LNCAP (cell line): Measurements from ENCODE around the gene SDK1.

Experiments
- TF ChIP-seq, protein P1 (sequence below): fragments of 450-650 bp; IDR thresholded peaks from 2 replicates; pipeline ENCODE4 v1.5.1; 2017; ENCODE audit warnings: mild to moderate bottlenecking

The SDK1 gene

DNA sequence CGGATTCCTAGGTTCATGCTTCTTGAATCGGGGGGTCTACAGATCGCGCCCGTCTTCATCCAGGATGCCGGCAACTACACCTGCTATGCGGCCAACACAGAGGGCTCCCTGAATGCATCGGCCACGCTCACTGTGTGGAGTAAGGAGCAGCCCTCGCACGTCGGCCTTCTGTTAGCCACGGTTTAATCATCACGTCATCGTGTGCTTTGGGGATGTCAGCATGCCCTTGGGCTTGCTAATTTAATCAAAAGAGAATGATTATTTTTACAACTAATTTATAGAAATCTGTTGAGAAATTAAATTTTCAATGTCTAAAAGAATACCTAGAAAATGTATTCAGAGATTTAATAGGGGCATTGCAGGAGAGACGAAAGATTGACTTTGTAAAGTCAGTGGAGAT is 668.2 kb downstream of the SDK1 start:
- TF ChIP-seq, protein P1, sequence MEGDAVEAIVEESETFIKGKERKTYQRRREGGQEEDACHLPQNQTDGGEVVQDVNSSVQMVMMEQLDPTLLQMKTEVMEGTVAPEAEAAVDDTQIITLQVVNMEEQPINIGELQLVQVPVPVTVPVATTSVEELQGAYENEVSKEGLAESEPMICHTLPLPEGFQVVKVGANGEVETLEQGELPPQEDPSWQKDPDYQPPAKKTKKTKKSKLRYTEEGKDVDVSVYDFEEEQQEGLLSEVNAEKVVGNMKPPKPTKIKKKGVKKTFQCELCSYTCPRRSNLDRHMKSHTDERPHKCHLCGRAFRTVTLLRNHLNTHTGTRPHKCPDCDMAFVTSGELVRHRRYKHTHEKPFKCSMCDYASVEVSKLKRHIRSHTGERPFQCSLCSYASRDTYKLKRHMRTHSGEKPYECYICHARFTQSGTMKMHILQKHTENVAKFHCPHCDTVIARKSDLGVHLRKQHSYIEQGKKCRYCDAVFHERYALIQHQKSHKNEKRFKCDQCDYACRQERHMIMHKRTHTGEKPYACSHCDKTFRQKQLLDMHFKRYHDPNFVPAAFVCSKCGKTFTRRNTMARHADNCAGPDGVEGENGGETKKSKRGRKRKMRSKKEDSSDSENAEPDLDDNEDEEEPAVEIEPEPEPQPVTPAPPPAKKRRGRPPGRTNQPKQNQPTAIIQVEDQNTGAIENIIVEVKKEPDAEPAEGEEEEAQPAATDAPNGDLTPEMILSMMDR: no peak

DNA sequence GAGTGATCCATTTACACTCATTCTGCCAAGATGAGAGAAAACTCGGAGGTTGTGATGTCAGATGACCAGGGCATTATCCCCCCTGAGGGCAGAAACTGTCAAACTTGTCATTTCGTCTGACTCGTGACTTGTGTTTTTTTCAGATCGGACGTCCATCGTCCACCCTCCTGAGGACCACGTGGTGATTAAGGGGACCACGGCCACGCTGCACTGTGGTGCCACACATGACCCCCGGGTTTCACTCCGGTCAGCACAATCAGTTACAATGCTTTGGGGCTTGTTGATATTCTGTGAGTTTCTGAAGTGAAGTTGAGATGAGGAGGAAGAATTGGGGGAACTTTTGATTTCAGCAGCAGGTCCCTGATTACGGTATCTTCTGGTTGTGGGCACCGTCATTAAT is 670.3 kb downstream of the SDK1 start:
- TF ChIP-seq, protein P1: no peak

DNA sequence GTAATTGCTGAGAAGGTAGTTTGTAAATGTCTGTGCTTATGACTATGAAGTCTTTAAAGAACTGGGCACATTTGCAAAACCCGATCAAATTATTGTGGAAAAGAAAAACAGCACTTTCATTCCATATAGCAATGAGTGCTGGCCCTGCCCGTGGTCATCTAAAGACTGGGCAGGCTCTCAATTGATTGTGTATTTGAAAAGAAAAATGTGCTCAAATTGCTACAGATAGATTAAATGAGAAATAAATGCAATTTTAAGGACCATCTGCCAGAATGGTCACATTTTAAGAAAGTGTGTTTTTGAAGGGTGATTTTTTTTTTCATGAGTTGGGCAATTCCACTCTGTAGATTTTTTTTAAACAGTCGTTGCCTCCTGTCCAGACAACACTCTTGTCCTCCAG is 672.2 kb downstream of the SDK1 start:
- TF ChIP-seq, protein P1: no peak

DNA sequence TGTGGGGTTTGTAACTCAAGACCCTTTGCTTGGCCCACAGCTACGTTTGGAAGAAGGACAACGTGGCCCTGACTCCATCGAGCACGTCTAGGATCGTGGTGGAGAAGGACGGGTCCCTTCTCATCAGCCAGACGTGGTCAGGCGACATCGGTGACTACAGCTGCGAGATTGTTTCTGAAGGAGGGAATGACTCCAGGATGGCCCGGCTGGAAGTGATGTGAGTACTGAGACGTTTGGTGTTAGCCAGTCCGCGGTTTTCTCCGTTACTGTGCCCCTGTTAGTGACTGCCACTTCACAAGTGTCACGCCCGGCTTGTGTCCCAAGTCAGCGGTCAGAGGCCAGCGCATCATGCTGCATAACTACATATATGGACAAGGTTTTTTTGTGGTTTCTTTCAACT is 673.3 kb downstream of the SDK1 start:
- TF ChIP-seq, protein P1: no peak

DNA sequence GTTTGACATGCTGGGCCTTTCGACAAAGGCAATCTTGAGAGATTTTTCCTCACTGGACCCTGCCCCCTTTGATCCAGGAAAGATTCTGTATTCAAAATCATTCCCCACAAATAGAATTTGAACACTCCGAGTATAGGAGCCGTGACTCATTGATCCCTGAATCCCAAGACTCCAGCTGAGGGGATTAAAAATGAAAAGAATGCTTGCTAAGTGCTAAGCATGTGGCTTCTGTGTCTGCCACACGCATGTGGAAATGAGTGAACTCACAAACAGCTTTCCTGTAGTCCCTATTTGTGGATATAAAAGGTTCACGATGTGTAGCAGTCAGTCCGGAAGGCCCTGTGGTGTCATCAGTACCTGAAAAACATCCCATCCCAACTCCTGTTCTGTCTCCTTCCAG is 674.3 kb downstream of the SDK1 start:
- TF ChIP-seq, protein P1: no peak

DNA sequence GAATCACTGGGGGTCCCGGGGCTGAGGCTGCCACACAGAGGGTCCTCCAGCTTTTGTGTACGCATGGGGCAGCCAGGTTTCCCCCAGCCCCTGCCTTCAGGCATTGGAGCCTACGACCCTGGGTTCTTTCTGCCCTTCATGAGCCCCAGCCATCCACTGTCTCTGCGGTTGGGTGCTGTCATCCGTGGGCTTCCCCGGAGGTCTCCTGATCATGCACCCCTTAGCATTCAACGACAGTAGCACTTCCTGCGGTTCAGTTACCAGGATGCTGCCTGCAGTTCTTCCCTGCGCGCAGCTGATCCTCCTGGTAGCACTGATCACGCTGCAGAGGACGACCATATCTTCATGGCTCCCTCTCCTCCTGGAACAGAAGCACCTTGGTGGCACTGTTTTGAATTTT is 676.3 kb downstream of the SDK1 start:
- TF ChIP-seq, protein P1: no peak

DNA sequence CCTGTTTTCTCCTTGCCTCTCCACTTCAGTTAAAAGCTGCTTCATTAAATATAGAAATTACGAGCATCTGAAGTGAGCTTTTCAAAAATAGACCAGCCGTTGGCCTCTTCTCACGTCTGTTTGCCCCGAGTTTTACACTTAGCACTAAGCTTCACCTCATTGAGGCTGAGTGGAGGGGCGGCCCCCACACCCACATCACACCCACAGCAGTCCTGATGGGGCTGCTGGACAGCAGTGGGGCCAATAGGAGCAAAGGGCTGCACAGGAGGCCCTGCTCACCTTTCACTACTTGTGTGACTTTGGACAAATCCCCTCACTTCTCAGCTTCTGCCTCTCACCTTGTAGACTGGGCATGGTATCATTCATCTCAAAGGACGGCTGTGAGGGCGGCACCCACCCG is 677.8 kb downstream of the SDK1 start:
- TF ChIP-seq, protein P1: no peak

DNA sequence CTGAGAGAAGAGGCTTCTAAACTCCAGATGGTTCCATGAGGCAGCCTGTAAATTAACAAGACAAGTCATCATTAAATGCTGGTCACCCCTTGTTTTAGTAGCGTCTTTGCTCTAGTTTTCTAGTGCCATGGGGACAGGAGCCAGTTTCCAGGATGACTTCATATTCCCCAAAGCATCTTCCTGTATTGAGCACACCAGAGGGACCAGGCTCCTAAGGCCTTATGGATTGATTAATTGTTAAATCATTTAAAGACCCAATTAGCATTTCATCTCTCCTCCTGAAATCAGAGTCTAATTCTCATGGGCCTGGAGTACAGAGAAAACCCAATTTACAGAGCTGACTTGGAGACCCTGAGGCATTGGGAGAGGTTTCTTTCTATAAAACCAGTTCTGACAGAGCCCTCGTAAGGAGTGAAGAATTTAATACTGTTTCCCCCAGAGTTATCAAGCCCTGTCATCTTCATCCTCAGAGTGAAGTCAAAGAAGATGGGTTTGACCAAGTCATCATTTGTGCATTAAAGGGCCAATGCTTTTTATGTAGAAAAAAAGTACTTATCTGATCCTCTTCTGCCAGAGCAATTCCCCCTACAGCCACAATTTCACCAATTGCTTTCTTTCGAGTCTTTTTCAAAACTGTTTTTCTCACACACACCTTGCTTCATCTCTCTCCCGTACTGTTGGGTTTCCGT is 678.7 kb downstream of the SDK1 start:
- TF ChIP-seq, protein P1: no peak
